ENCODE measurements around the gene ALOX5AP.

ALOX5AP gene

DNA sequence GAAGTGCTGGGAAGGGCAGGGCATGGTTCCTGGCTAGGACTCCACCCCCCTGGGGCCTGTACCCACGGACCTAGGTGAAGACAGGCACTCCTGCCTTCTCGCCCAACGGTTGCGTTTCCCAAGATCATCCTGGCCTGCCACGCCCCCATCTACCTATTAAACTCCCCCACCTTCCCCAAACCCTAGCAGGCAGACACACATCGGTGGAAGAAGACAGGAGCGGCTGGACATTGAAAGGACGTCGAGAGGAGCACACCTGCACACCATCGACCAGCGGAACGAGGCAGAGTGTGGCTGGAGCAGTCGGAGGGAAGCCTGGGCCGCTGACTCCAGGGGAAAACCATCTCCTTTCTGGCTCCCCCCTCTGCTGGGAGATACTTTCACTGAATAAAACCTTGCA is 45.6 kb upstream of the ALOX5AP start (continued):
- TF ChIP-seq ZFP3 (CRISPR knock-in tag; IDR thresholded peaks at IDR 0.05) (no peak), ZNF565 (CRISPR knock-in tag; conservative IDR thresholded peaks at IDR 0.05; ENCODE audit: low read depth) (no peak), OSR1 (CRISPR knock-in tag; IDR thresholded peaks at IDR 0.05) (no peak), ISL1 (CRISPR knock-in tag; IDR thresholded peaks at IDR 0.05) (no peak), SNAI2 (CRISPR knock-in tag; IDR thresholded peaks at IDR 0.05) (no peak), ZC3H10 (CRISPR knock-in tag; IDR thresholded peaks at IDR 0.05) (no peak), ZNF8 (CRISPR knock-in tag; IDR thresholded peaks at IDR 0.05) (no peak), RARB (CRISPR knock-in tag; IDR thresholded peaks at IDR 0.05) (no peak), TOX (CRISPR knock-in tag; IDR thresholded peaks at IDR 0.05; ENCODE audit: borderline replicate concordance) (no peak), CSDC2 (CRISPR knock-in tag; IDR thresholded peaks at IDR 0.05) (no peak)

DNA sequence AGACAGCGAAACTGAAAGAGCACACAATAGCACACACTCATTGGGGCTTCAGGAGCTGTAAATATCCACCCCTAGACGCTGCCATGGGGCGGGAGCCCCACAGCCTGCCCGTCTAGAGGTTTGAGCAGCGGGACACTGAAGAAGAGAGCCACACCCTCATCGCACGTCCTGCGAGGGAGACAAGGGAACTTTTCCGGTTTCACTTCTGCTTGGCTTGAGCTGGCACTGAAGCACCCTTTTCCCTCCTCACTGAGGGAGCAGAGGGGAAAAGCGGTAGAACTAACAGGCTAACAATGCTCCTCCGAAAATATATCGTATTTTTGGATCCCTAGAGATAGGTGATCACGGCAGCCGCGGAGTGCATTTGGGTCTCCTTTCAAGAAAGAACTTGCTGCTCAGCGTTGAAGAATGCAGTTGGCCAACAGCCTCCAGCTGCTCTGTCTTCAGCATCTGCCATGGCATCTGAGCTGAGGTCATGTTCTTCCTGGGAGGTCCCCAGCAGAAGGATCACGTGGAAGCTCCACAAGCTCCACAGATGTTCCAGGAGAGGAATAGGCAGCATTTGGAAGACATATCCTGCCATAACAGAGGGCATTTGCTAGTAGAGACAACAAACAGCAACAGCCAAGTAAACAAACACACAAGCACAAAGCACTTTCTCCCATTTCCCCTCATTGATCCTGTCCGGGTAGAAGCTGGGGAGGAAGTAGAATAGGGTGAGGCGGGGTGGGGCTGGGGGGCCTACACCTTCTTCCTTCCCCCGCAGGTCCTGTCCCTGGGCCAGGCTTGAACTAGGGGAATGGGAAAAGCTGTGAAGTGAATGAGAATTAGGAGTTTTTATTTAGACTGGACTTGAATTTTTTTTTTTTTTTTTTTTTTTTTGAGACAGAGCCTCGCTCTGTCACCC is 44.8 kb upstream of the ALOX5AP start:
- TF ChIP-seq, protein P1, sequence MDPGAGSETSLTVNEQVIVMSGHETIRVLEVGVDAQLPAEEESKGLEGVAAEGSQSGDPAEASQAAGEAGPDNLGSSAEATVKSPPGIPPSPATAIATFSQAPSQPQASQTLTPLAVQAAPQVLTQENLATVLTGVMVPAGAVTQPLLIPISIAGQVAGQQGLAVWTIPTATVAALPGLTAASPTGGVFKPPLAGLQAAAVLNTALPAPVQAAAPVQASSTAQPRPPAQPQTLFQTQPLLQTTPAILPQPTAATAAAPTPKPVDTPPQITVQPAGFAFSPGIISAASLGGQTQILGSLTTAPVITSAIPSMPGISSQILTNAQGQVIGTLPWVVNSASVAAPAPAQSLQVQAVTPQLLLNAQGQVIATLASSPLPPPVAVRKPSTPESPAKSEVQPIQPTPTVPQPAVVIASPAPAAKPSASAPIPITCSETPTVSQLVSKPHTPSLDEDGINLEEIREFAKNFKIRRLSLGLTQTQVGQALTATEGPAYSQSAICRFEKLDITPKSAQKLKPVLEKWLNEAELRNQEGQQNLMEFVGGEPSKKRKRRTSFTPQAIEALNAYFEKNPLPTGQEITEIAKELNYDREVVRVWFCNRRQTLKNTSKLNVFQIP (CRISPR knock-in tag; IDR thresholded peaks at IDR 0.05; ENCODE audit: borderline replicate concordance, low read depth): no peak
- TF ChIP-seq BACH2 (CRISPR knock-in tag; IDR thresholded peaks at IDR 0.05; ENCODE audit: borderline replicate concordance) (no peak), ESRRG (CRISPR knock-in tag; IDR thresholded peaks at IDR 0.05) (no peak), TOX (CRISPR knock-in tag; IDR thresholded peaks at IDR 0.05; ENCODE audit: borderline replicate concordance) (no peak), ARNTL (CRISPR knock-in tag; IDR thresholded peaks at IDR 0.05; ENCODE audit: borderline replicate concordance, low read depth) (no peak), RARB (CRISPR knock-in tag; IDR thresholded peaks at IDR 0.05) (no peak), ZNF8 (CRISPR knock-in tag; IDR thresholded peaks at IDR 0.05) (no peak), SNAI2 (CRISPR knock-in tag; IDR thresholded peaks at IDR 0.05) (no peak)
- TF ChIP-seq, protein P2, sequence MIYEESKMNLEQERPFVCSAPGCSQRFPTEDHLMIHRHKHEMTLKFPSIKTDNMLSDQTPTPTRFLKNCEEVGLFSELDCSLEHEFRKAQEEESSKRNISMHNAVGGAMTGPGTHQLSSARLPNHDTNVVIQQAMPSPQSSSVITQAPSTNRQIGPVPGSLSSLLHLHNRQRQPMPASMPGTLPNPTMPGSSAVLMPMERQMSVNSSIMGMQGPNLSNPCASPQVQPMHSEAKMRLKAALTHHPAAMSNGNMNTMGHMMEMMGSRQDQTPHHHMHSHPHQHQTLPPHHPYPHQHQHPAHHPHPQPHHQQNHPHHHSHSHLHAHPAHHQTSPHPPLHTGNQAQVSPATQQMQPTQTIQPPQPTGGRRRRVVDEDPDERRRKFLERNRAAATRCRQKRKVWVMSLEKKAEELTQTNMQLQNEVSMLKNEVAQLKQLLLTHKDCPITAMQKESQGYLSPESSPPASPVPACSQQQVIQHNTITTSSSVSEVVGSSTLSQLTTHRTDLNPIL (CRISPR knock-in tag; IDR thresholded peaks at IDR 0.05; ENCODE audit: low read depth): no peak
- no peak for ATAC-seq

DNA sequence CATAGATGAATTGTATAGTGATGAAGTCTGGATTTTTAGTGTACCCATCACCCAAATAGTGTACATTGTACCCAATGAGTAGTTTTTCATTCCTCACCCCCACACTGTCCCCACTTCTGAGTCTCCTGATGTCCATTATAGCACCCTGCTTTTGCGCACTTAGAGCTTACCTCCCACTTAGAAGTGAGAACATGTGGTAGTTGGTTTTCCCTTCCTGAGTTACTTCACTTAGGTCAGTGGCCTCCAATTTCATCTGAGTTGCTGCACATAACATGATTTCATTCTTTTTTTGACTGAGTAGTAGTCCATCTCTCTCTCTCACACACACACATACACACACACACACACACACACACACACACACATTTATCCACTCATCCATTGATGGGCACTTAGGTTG is 43.2 kb upstream of the ALOX5AP start:
- no peak for ATAC-seq
- TF ChIP-seq BACH2 (CRISPR knock-in tag; IDR thresholded peaks at IDR 0.05; ENCODE audit: borderline replicate concordance): no peak
- TF ChIP-seq ZNF565 (CRISPR knock-in tag; conservative IDR thresholded peaks at IDR 0.05; ENCODE audit: low read depth): no peak
- TF ChIP-seq TOX (CRISPR knock-in tag; IDR thresholded peaks at IDR 0.05; ENCODE audit: borderline replicate concordance): no peak
- no peak for TF ChIP-seq ESRRG (CRISPR knock-in tag; IDR thresholded peaks at IDR 0.05)
- no peak for TF ChIP-seq ZNF70 (CRISPR knock-in tag; IDR thresholded peaks at IDR 0.05)
- no peak for TF ChIP-seq SNAI2 (CRISPR knock-in tag; IDR thresholded peaks at IDR 0.05)
- TF ChIP-seq, protein P3, sequence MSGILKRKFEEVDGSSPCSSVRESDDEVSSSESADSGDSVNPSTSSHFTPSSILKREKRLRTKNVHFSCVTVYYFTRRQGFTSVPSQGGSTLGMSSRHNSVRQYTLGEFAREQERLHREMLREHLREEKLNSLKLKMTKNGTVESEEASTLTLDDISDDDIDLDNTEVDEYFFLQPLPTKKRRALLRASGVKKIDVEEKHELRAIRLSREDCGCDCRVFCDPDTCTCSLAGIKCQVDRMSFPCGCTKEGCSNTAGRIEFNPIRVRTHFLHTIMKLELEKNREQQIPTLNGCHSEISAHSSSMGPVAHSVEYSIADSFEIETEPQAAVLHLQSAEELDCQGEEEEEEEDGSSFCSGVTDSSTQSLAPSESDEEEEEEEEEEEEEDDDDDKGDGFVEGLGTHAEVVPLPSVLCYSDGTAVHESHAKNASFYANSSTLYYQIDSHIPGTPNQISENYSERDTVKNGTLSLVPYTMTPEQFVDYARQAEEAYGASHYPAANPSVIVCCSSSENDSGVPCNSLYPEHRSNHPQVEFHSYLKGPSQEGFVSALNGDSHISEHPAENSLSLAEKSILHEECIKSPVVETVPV (CRISPR knock-in tag; IDR thresholded peaks at IDR 0.05): no peak
- TF ChIP-seq ZFP30 (CRISPR knock-in tag; IDR thresholded peaks at IDR 0.05): no peak
- no peak for TF ChIP-seq TCF4 (CRISPR knock-in tag; IDR thresholded peaks at IDR 0.05; ENCODE audit: borderline replicate concordance)
- TF ChIP-seq PPARA (CRISPR knock-in tag; IDR thresholded peaks at IDR 0.05; ENCODE audit: borderline replicate concordance): no peak
- TF ChIP-seq, protein P1 (CRISPR knock-in tag; IDR thresholded peaks at IDR 0.05; ENCODE audit: borderline replicate concordance, low read depth): no peak
- no peak for TF ChIP-seq ISL1 (CRISPR knock-in tag; IDR thresholded peaks at IDR 0.05)

Data from SK-N-SH treated with all-trans-retinoic acid at 6 μM for 48 hours (cell line).